ENCODE measurements around the gene EDDM13. TPM values are rescaled to one million over a fixed set of nuclear protein-coding genes. Genes with fewer than 3 reads are reported as not detected.
"Not testable (repeated sequence)": the region's sequence is repeated elsewhere in the genome, so short reads cannot be mapped to it uniquely, and the experiment has no call there.

EDDM13 gene
- total and polyA plus RNA-seq, 4 donors: 1.2 to 3.9 TPM; not detected in 2

- H3K4me1 ChIP-seq (ENCODE audit: control insufficient read depth, insufficient read depth, low read length): no peaks in the 10 kb centered on the region
- no peaks in the 10 kb centered on the region for H3K27me3 ChIP-seq (ENCODE audit: control insufficient read depth, insufficient read depth, low read length)
- H3K27ac ChIP-seq (ENCODE audit: low read depth, low read length): no peak overlapping the region
- no peaks in the 10 kb centered on the region for H3K36me3 ChIP-seq (ENCODE audit: control insufficient read depth, insufficient read depth, low read length)
- H3K9me3 ChIP-seq (ENCODE audit: control insufficient read depth, insufficient read depth, low read length): no peaks in the 10 kb centered on the region
- DNase-seq (ENCODE audit: low read depth in 4 of 6, low spot score in 6 of 6): no peak
- no peak overlapping the region for H3K4me3 ChIP-seq (ENCODE audit: low read depth, low read length)
Observed at GRCh38 chr19:56261145-56261544, 11.4 kb upstream of the EDDM13 start.

DNA sequence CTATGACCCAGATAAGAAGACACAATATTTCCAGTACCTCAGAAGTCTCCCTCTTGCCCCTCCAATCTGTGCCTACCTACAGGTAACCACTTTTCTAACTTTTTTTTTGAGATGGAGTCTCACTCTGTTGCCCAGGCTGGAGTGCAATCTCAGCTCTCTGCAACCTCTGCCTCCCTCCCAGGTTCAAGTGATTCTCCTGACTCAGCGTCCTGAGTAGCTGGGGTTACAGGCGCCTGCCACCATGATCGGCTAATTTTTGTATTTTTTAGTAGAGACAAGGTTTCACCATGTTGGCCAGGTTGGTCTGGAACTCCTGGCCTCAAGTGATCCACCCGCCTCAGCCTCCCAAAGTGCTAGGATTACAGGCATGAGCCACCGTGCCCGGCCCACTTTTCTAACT lies 10.6 kb upstream of the EDDM13 start:
- no CpG with 5 or more reads among the region's 6 CpGs for WGBS (ENCODE audit: insufficient coverage)
- H3K27me3 ChIP-seq (ENCODE audit: control insufficient read depth, insufficient read depth, low read length); DNase-seq (ENCODE audit: low read depth in 4 of 6, low spot score in 6 of 6): not testable (repeated sequence)

DNA sequence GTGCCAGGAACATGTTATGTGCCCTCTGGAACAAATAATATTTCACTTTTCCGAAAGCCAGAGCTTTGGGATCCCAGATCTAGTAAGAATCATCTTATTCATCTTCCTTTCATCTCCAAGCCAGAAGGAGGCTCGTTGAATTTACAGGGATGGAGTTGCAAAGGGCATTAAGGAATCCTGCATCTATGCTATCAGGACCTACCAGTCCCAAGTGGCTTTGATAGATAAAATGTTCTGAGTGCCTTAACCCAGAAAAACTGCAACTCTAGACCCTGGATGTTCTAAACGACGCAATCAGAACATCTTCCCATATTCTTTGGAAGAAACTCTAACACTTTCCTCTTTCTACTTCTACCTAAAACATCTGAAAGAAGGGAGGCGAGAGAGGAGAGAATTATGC lies 9.2 kb upstream of the EDDM13 start:
- no peak overlapping the region for H3K27ac ChIP-seq (ENCODE audit: low read depth, low read length)
- H3K36me3 ChIP-seq (ENCODE audit: control insufficient read depth, insufficient read depth, low read length): peaks cover 3% of the 10 kb centered on the region
- H3K4me1 ChIP-seq (ENCODE audit: control insufficient read depth, insufficient read depth, low read length): no peaks in the 10 kb centered on the region
- WGBS (ENCODE audit: insufficient coverage): no CpG with 5 or more reads among the region's 5 CpGs
- no peak overlapping the region for H3K4me3 ChIP-seq (ENCODE audit: low read depth, low read length)
- no peak for DNase-seq (ENCODE audit: low read depth in 4 of 6, low spot score in 6 of 6)
- no peaks in the 10 kb centered on the region for H3K9me3 ChIP-seq (ENCODE audit: control insufficient read depth, insufficient read depth, low read length)
- no peaks in the 10 kb centered on the region for H3K27me3 ChIP-seq (ENCODE audit: control insufficient read depth, insufficient read depth, low read length)

More for the DNA sequence above, 10.6 kb upstream of the EDDM13 start:
- H3K36me3 ChIP-seq (ENCODE audit: control insufficient read depth, insufficient read depth, low read length); H3K4me1 ChIP-seq (ENCODE audit: control insufficient read depth, insufficient read depth, low read length); H3K4me3 ChIP-seq (ENCODE audit: low read depth, low read length); H3K27ac ChIP-seq (ENCODE audit: low read depth, low read length); H3K9me3 ChIP-seq (ENCODE audit: control insufficient read depth, insufficient read depth, low read length): not testable (repeated sequence)

DNA sequence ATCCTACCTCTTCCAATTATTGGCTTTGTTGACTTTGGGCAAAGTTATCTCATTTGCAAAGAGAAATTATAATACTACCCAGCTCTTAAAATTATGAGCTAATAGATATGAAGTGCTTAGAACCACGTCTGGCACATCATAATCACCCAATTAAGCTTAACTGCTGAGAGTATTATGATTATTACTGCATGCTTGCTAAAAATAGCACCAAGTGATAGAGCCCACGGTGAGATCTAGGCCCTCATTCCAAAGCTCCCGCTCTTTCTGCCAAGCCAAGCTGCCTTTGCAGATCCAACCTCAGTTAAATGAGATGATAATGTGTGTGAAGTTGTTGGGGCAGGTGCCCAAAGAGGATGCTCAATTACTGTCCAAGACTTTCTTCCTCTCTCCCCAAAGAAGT lies 6.5 kb upstream of the EDDM13 start:
- Histone ChIP-seq H3K27me3 (ENCODE audit: control insufficient read depth, insufficient read depth, low read length) (no peaks in the 10 kb centered on the region), H3K36me3 (ENCODE audit: control insufficient read depth, insufficient read depth, low read length) (peaks cover 3% of the 10 kb centered on the region), H3K9me3 (ENCODE audit: control insufficient read depth, insufficient read depth, low read length) (no peaks in the 10 kb centered on the region), H3K27ac (ENCODE audit: low read depth, low read length) (no peak overlapping the region), H3K4me3 (ENCODE audit: low read depth, low read length) (no peak overlapping the region), H3K4me1 (ENCODE audit: control insufficient read depth, insufficient read depth, low read length) (no peaks in the 10 kb centered on the region)
- DNase-seq (ENCODE audit: low read depth in 4 of 6, low spot score in 6 of 6): peak in 1 of 6 donors; percentile 73
- 60% methylated on average over 1 of the region's 3 CpGs for WGBS (ENCODE audit: insufficient coverage)

DNA sequence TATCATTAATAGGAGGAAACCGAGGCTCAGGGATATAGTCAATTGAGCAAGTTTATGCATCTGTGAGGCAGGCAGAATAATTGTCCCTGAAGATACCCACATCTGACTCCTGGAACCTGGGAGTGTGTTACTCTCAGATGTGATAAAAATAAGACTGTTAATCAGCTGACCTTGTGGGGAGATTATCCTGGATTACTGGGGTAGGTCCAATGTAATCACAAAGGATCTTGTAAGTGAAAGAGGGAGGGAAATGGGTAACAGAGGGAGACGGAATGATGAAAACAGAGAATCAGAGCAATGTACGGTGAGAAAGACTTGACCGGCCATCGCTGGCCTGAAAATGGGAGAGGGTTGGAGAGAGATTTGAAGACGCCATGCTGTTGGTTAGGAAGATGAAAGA lies 3.2 kb upstream of the EDDM13 start:
- 97% methylated on average over 6 of the region's 6 CpGs for WGBS (ENCODE audit: insufficient coverage)
- no peak overlapping the region for H3K4me3 ChIP-seq (ENCODE audit: low read depth, low read length)
- DNase-seq (ENCODE audit: low read depth in 4 of 6, low spot score in 6 of 6): no peak
- no peaks in the 10 kb centered on the region for H3K27me3 ChIP-seq (ENCODE audit: control insufficient read depth, insufficient read depth, low read length)
- no peaks in the 10 kb centered on the region for H3K4me1 ChIP-seq (ENCODE audit: control insufficient read depth, insufficient read depth, low read length)
- no peak overlapping the region for H3K27ac ChIP-seq (ENCODE audit: low read depth, low read length)
- no peaks in the 10 kb centered on the region for H3K9me3 ChIP-seq (ENCODE audit: control insufficient read depth, insufficient read depth, low read length)
- H3K36me3 ChIP-seq (ENCODE audit: control insufficient read depth, insufficient read depth, low read length): peaks cover 3% of the 10 kb centered on the region

GRCh38 chr19:56270676-56271075 lies 1.9 kb upstream of the EDDM13 start:
- Histone ChIP-seq H3K4me3 (ENCODE audit: low read depth, low read length) (no peak overlapping the region), H3K27ac (ENCODE audit: low read depth, low read length) (no peak overlapping the region), H3K9me3 (ENCODE audit: control insufficient read depth, insufficient read depth, low read length) (no peaks in the 10 kb centered on the region), H3K27me3 (ENCODE audit: control insufficient read depth, insufficient read depth, low read length) (no peaks in the 10 kb centered on the region), H3K4me1 (ENCODE audit: control insufficient read depth, insufficient read depth, low read length) (no peaks in the 10 kb centered on the region), H3K36me3 (ENCODE audit: control insufficient read depth, insufficient read depth, low read length) (peaks cover 3% of the 10 kb centered on the region)
- no CpG with 5 or more reads among the region's 3 CpGs for WGBS (ENCODE audit: insufficient coverage)
- DNase-seq (ENCODE audit: low read depth in 4 of 6, low spot score in 6 of 6): no peak

GRCh38 chr19:56271151-56271550 lies 1.4 kb upstream of the EDDM13 start:
- Histone ChIP-seq H3K9me3 (ENCODE audit: control insufficient read depth, insufficient read depth, low read length) (no peaks in the 10 kb centered on the region), H3K36me3 (ENCODE audit: control insufficient read depth, insufficient read depth, low read length) (peaks cover 3% of the 10 kb centered on the region), H3K27me3 (ENCODE audit: control insufficient read depth, insufficient read depth, low read length) (no peaks in the 10 kb centered on the region), H3K4me3 (ENCODE audit: low read depth, low read length) (no peak overlapping the region), H3K27ac (ENCODE audit: low read depth, low read length) (no peak overlapping the region), H3K4me1 (ENCODE audit: control insufficient read depth, insufficient read depth, low read length) (no peaks in the 10 kb centered on the region)
- peak in 2 of 6 donors; percentile 16 to 58 for DNase-seq (ENCODE audit: low read depth in 4 of 6, low spot score in 6 of 6)
- WGBS (ENCODE audit: insufficient coverage): 15% methylated on average over 5 of the region's 6 CpGs

- no peaks in the 10 kb centered on the region for H3K9me3 ChIP-seq (ENCODE audit: control insufficient read depth, insufficient read depth, low read length)
- no peak overlapping the region for H3K27ac ChIP-seq (ENCODE audit: low read depth, low read length)
- no peak overlapping the region for H3K4me3 ChIP-seq (ENCODE audit: low read depth, low read length)
- no peaks in the 10 kb centered on the region for H3K27me3 ChIP-seq (ENCODE audit: control insufficient read depth, insufficient read depth, low read length)
- no peak for DNase-seq (ENCODE audit: low read depth in 4 of 6, low spot score in 6 of 6)
- no peaks in the 10 kb centered on the region for H3K36me3 ChIP-seq (ENCODE audit: control insufficient read depth, insufficient read depth, low read length)
- WGBS (ENCODE audit: insufficient coverage): 70% methylated on average over 6 of the region's 6 CpGs
- H3K4me1 ChIP-seq (ENCODE audit: control insufficient read depth, insufficient read depth, low read length): no peaks in the 10 kb centered on the region
Observed at GRCh38 chr19:56273563-56274117, 1.1 kb downstream of the EDDM13 start.

GRCh38 chr19:56282809-56283208 lies 10.3 kb downstream of the EDDM13 start:
- H3K9me3 ChIP-seq (ENCODE audit: control insufficient read depth, insufficient read depth, low read length): no peaks in the 10 kb centered on the region
- H3K4me3 ChIP-seq (ENCODE audit: low read depth, low read length): no peak overlapping the region
- H3K4me1 ChIP-seq (ENCODE audit: control insufficient read depth, insufficient read depth, low read length): no peaks in the 10 kb centered on the region
- 95% methylated on average over 2 of the region's 4 CpGs for WGBS (ENCODE audit: insufficient coverage)
- H3K36me3 ChIP-seq (ENCODE audit: control insufficient read depth, insufficient read depth, low read length): no peaks in the 10 kb centered on the region
- no peak overlapping the region for H3K27ac ChIP-seq (ENCODE audit: low read depth, low read length)
- no peak for DNase-seq (ENCODE audit: low read depth in 4 of 6, low spot score in 6 of 6)
- H3K27me3 ChIP-seq (ENCODE audit: control insufficient read depth, insufficient read depth, low read length): no peaks in the 10 kb centered on the region

GRCh38 chr19:56284746-56285145 lies 12.2 kb downstream of the EDDM13 start:
- H3K4me1 ChIP-seq (ENCODE audit: control insufficient read depth, insufficient read depth, low read length): no peaks in the 10 kb centered on the region
- peaks cover 4% of the 10 kb centered on the region for H3K36me3 ChIP-seq (ENCODE audit: control insufficient read depth, insufficient read depth, low read length)
- H3K27ac ChIP-seq (ENCODE audit: low read depth, low read length): no peak overlapping the region
- H3K27me3 ChIP-seq (ENCODE audit: control insufficient read depth, insufficient read depth, low read length): no peaks in the 10 kb centered on the region
- no peaks in the 10 kb centered on the region for H3K9me3 ChIP-seq (ENCODE audit: control insufficient read depth, insufficient read depth, low read length)
- DNase-seq (ENCODE audit: low read depth in 4 of 6, low spot score in 6 of 6): no peak
- 100% methylated on average over 1 of the region's 3 CpGs for WGBS (ENCODE audit: insufficient coverage)
- no peak overlapping the region for H3K4me3 ChIP-seq (ENCODE audit: low read depth, low read length)
